CD1c-positive myeloid dendritic cell (primary cell): Measurements from ENCODE around the gene ZNF382.
"Not testable (repeated sequence)": the region's sequence is repeated elsewhere in the genome, so short reads cannot be mapped to it uniquely, and the experiment has no call there.

Experiments
- DNase-seq: peaks from one replicate; pipeline ENCODE4 v3.0.0-alpha.2; 2016; ENCODE audit errors: extremely low spot score

Gene ZNF382

DNA sequence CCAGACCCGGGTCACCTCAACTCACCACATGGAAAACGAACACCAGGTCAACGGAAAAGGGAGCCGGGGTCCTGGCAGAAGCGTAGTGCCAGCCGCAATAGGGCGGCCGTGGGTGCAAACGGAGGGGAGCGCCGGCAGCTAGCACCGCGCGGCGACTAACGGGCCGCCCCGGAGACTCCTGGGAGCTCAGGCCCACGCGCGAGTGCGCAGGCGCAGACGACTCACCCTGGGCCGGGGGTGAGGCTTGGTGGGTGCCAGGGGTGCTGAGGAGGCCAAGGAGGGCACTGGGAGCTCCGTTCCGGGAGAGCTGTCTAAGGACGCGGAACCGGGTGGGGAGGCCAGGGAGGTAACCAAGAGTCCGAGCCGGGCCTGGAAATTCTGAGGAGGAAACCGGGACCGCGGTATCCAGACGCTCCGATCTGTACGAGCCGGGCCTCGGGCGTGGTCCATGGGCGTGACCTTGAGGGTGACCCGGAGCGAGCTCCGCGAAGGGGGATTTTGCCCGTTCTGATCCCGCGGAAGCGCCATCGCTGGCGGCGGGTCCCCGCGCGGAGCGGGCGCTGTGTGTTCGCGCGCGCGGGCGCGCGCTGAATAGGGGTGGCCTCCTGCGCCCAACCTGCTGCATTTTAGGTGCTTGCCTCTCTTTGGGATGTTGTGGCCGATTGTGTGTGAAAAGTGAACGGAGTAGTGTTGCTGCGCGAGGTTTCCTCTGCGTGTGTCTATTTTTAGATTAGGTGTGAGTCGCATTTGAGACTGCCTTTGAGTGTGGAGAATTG, at the start of gene ZNF382:
Gene ZNF382, plus strand, starts transcription at position 213 of the 776 bp plus-strand sequence. CDS start 4,602 bp downstream, outside the sequence.
- peak; percentile 84 for DNase-seq

DNA sequence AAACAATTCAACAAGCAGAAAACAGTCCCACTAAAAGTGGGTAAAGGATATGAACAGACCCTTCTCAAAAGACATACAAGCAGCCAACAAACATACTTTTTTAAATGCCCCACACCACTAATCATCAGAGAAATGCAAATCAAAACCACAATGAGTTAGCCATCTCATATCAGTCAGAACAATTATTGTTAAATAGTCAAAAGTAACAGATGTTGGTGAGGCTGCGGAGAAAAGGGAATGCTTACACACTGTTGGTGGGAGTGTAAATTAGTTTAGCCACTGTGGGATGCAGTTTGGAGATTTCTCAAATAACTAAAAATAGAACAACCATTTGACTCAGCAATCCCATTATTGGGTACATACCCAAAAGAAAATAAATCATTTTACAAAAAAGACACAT, 40.7 kb upstream of the ZNF382 start:
- no peak for DNase-seq

DNA sequence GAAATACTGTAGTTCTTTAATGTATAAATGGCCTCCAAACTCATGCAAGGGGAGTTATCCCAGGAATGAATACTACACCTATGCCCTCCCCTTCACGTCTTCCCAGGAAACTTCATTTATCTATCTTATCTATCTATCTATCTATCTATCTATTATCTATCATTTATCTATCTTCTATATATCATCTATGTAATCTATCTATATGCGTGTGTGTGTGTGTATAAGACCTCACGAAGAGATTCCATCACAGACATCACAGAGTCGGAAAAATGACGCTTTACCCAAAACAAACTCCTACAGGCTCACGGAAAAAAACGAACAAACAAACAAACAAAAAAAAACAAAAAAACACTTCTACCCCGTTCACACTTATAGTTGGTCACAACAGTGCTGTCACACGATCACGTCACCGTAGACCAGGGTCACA, 32.5 kb upstream of the ZNF382 start:
- DNase-seq, result no peak

DNA sequence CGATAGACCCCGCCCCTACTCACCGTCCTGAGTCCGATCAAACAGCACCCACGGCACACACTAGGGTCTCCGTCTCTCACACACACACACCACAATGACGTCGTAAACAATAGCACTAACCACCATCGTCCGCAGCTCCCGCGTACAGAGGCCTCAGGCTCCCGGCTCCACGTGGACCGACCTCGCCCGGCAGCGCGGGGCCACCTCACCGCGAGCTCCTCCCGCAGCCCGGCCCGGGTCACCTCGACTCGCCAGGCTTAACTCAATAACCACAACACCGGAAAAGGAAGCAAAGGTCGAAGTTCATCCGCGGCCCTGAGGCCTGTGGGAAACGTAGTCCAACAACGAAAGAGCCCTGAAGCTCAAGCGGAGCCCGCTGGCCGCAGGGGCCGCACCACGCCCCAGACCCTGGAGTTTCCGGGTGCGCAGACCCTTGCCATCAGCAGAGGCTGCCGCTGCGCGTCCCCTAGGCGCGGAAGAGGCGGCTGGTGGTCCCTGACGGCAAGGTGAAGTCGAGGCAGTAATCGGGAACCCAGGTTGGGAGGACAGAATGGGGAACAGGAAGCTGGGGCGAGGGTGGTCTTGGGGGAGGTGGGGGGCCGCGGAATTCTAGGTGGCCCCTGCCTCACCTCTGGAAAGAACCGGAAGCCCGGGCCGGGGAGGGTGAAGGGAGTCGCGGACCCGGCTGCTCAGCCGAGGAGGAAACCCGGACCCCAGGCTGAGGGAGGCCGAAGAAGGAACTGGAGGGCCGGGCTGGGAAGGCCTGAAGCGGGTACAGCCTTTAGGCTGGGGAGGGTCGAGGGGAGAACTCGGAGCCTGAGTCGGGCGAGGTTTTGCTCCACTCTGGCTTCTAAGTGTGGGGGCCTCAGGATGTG, 31.9 kb upstream of the ZNF382 start, which contains the start of gene ZNF529:
Gene ZNF529, minus strand, starts transcription at position 273 of the 875 bp plus-strand sequence. CDS start 946 bp downstream, outside the sequence.
- DNase-seq, result peak; percentile 93

DNA sequence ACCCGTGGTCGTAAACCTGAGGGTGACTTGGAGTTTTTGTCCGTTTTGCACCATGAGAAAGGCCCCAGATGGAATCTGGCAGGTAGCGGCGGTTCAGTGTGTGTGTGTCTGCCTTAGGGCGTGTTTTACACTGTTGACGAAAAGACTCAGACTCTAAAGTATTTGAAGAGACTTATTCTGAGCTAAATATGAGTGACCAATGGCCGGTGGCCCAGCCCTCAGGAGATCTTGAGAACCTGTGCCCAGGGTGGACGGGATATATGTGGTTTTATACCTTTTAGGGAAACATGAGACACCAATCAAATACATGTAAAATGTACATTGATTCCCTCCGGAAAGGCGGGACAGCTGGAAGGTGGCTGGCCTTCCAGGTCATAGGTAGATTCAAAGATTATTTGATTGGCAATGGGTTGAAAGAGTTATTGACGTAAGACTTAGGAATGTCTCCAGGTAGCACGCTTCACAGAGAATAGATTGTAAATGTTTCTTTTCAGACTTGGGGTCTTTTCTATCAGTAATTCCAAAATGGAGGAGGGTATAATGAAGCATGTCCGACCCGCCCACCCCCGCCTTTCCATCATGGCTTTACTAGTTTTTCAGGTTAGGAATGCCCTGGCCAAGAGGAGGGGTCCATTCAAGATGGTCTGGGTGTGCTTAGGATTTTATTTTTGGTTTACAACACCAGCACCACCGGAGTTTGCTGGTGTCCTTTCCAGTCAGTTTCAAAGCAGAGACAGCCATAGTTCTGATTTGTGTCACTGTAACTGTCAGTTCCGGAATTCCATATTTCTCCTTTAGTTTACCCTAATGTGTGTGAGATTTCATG, 31.0 kb upstream of the ZNF382 start:
- DNase-seq, result no peak

DNA sequence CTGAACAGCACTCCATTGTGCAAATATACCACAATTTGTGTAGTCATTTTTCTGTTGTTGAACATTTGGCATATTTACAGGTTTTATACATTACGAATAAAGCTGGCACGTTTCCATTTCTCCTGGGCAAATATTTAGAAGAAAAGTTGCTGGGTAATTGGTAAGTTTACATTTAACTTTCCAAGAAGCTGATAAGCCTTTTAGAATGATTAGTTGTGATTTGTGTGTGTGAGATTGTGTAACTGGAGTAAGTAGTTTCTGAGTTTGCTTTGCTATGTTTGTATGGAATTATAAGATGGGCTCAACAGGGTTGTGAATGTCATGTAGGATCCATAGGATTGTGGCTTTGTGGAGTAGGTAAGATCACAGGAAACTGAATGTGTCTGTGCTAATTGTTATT, 30.4 kb upstream of the ZNF382 start:
- DNase-seq, result no peak

DNA sequence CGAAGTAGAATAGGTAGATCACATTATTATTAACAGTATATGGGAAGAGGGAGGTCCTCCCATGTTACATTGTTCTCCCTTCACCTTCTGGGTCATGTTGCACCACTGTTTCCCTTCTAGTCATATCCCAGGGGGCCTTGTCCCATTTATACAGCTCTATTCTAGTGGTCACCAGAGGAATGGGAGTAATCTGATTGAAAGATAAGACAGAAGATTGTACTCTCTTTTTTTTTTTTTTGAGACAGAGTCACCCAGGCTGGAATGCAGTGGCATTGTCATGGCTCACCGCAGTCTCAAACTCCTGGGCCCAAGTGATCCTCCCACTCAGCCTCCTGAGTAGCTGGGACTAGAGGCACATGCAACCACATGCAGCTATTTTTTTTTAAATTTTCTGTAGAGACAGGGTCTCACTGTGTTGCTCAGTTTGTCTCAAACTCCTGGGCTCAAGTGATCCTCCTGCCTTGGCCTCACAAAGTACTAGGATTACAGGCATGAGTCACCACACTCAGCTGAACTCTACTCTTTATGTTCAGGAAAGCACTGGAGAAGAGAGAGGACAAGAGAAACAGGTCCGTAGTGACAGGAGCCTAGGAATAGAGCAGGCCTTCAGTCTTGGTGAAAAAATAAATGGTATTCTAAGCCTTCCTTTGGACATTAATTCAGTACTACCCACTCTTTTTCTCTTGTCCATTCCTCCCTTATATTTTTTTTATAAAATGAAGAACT, 27.7 kb upstream of the ZNF382 start:
- DNase-seq, result no peak

DNA sequence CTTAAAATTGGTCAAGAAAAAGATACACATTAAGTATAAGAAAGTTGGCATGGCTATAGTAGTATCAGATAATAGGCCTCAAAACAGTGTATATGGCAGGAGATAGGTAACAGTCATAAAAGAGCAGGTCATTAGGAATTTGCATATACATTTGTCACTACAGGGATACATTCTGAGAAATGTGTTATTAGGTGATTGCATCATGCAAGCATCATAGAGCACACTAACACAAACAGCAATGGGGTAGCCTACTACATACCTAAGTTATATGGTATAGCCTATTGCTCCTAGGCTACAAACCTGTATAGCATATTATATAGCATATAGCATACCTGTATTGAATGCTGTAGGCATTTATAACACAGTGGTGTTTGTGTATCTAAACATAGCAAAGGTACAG, 25.9 kb upstream of the ZNF382 start:
- DNase-seq, result no peak

DNA sequence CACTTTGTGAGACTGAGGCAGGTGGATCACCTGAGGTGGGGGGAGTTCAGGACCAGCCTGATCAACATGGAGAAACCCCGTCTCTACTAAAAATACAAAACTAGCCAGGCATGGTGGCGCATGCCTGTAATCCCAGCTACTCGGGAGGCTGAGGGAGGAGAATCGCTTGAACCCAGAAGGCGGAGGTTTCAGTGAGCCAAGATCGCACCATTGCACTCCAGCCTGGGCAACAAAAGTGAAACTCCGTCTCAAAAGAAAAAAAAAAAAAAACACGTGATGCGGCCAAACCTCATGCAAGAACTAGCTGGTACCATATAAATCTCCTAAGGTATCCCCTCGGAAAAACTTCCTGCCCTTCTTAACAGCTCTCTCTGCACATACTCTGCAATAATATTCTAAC, 2.4 kb upstream of the ZNF382 start:
- not testable (repeated sequence) for DNase-seq

DNA sequence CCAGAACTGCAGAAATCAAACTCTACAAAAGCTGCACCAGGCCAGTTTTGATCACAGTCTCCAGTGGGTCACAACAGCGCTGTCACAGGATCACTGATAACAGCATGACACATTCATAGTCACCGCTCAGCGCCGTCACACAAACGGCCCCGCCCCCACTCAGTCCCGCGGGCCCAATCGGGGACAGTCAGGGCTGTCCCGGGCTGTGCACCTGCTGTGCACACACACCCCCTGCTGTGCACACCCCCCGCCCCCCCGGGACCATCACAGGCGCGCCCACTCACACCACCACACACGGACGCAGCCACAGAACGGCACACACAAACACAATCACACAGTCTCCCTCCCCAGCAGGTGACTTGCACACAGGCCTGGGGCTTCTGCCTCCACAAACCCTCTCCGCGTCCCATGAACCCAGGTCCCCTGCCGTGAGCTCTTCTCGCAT, 435 bp upstream of the ZNF382 start:
- DNase-seq, result peak; percentile 80

DNA sequence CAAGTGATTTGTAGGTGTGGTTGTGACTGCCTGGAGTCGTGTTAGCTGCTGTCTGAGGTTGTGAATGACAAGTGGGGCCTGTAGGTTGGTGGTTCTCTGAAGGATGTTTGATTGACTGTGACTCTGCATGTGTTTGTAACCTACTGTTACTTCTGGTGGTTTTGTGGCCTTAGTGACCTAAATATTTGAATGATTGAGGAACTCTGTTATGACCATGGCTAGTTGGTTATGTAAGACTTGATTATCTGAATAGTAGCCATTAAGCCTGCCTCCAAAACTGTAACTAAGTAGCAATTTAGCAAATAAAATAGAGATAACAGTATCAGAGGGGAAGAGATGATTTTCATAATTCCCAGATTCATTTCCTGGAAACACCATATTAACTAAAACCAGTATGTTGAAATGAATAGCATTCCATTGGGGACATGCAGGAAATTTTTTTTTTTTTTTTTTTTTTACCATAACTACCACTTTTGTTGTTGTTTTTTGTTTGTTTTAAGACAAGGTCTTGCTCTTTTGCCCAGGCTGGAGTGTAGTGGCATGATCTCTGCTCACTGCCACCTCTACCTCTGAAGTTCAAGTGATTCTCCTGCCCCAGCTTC, 865 bp downstream of the ZNF382 start:
- DNase-seq, result peak; percentile 26

DNA sequence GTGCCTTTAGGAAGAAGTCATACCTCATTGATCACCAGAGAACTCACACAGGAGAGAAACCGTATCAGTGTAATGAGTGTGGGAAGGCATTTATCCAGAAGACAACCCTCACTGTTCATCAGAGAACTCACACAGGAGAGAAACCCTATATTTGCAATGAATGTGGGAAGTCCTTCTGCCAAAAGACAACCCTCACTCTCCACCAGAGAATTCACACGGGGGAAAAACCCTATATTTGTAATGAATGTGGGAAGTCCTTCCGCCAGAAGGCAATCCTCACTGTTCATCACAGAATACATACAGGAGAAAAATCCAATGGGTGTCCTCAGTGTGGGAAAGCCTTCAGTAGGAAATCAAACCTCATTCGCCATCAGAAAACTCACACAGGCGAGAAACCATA, 21.9 kb downstream of the ZNF382 start:
- DNase-seq, result no peak

DNA sequence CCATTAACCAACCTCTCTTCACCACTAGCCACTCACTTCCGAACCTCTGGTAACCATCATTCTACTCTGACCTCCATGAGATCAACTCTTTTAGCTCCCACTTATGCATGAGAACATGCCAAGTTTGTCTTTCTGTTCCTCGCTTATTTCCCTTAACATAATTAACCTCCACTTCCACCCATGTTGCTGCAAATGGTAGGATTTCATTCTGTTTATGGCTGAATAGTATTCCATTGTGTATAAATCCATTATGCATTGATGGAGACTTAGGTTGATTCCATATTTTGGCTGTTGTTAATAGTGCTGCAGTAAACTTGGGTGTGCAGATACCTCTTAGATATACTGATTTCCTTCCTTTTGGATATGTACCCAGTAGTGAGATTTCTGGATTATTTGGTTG, 30.2 kb downstream of the ZNF382 start:
- DNase-seq, result no peak

DNA sequence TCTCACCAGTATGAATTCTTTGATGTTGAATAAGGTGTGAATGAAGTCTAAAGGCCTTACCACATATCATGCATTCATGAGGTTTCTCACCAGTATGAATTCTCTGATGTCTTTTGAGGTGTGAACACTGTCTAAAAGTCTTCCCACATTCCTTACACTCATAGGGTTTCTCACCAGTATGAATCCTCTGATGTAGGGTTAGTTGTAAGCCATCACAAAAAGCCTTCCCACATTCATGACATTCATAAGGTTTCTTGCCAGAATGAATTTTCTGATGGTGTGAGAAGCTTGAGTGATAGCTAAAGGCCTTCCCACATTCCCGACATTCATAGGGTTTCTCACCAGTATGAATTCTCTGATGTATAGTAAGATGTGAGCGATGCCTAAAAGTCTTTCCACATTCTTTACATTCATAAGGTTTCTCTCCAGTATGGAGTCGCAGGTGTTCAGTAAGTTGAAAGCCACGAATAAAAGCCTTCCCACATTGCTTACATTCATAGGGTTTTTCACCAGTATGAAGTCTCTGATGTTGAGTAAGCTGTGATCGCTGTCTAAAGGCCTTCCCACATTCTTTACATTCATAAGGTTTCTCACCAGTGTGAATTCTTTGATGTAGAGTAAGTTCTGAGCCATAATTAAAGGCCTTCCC, 33.9 kb downstream of the ZNF382 start:
- DNase-seq, result no peak

DNA sequence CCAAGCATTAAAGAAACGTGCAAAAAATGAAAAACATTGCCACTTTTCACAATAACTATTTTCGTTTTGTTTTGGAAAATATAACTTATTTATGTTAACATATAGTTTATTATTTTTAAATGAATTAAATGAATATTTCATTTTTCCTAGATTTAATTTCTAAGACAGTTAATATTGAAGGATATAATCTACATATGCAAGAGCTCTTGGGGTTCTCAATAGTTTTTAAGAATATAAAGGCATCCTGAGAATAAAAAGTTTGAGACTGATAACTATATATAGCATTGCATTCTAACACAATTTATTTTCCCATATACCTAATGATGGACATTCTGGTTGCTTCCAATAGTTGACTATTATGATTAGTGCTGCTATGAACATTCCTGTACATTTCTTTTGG, 41.6 kb downstream of the ZNF382 start:
- no peak for DNase-seq

DNA sequence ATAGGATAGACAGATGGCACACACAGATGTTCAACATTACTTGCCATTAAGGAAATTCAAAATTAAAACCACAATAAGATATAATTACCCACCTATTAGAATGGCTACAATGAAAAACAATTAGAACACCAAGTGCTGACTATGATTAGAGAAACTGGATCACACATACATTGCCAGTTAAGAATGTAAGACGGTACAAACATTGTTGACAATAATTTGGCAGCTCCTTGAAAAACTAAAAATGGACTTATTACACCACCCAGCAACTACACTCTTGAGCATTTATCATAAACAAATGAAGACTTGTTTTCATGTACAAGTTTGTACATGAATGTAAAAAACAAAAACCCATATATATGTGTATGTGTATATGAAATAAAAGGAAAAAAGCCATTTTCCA, 47.8 kb downstream of the ZNF382 start:
- DNase-seq, result no peak

DNA sequence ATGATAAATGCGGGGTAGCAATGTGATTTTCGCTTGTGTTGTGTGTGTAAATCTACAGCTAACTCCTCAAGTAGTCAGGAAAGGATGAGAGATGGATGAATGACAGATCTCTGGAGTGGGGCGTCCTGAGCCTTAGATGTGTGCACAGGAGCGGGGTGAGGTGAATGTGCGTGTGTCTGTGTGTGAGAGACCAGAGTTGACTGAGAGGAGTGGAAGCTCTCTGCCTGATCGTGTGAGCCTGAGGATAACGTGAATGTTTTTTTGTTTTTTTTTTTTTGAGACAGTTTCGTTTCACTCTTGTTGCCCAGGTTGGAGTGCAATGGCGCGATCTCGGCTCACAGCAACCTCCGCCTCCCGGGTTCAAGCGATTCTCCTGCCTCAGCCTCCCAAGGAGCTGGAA, 60.7 kb downstream of the ZNF382 start:
- DNase-seq, result no peak

DNA sequence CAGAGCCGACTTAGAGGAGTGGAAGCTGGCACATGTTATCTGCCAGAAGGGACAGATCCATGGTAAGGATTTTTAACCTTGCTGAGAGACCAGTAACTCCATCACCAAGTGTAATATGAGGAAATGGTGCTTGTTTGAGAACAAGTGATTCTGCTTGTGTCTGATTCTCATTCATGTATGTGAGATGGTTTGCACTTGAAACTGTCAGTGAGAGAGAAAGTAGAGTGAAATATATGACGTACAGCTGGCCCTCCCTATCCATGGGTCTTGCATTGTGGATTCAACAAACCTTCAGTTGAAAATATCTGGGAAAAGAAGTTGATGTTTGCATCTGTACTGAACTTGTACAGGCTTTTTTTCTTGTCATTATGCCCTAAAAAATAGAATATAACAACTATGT, 63.5 kb downstream of the ZNF382 start:
- DNase-seq, result no peak

DNA sequence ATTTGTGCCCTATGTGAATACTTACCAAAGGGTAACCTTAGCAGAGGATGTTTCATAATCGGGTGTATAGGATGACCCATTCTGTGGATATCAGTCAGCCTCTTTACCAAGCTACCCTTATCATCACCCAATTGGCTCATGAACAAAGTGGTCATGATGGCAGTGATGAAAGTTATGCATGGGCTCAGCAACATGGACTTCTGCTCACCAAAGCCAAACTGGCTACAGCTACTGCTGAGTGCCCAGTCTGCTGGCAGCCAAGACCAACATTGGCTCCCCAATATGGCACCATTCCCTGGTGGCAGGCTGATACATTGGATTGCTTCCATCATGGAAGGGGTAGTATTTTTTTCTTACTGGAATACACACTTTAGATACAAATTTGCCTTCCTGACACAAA, 67.3 kb downstream of the ZNF382 start:
- DNase-seq, result no peak

DNA sequence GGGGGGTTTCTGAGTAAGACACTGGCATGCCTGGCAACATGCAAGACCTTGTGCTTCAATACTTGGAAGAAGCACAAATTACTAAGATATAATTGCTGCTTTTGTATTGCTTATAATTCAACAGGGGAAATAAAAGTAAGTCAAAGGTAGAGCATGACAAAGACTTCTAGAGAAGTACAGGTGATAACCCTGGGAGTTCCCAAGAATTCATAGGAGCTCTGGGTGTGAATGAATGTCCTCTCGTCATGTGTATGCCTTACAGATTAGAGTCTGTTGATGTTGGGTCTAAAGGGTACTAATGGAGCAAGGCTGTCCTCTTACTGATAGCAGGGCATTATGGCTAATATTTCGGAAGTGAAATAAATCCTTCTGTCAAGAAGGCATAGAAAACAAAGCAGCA, 69.1 kb downstream of the ZNF382 start:
- DNase-seq, result no peak
